Measurements from ENCODE around the gene EDARADD.

The EDARADD gene

DNA sequence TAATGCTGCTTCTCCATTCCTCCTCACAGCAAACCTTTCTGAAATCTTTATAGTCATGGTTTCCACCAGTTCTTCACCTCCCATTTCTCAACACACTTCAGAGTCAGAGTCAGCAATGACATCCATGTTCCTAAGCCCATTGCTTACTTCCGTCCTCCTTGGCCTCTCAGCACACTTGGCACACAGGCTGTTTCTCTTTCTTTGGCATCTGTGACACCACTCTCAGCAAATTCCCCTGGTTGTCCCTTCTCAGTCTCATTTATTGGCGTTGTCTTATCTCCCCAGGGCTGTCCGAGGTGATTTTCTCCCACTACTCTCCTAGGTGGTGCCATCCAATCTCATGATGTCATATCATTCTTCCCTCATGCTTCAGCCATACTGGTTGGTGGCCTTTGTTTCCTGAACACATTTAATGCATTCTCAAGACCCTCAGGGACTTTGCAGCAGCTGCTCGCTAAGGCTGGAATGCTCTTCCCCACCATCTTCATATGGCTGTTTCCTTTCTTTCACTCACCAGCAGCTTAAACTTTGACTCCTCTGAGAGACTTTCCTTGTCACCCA is 126.4 kb downstream of the EDARADD start:
- no peak for DNase-seq

DNA sequence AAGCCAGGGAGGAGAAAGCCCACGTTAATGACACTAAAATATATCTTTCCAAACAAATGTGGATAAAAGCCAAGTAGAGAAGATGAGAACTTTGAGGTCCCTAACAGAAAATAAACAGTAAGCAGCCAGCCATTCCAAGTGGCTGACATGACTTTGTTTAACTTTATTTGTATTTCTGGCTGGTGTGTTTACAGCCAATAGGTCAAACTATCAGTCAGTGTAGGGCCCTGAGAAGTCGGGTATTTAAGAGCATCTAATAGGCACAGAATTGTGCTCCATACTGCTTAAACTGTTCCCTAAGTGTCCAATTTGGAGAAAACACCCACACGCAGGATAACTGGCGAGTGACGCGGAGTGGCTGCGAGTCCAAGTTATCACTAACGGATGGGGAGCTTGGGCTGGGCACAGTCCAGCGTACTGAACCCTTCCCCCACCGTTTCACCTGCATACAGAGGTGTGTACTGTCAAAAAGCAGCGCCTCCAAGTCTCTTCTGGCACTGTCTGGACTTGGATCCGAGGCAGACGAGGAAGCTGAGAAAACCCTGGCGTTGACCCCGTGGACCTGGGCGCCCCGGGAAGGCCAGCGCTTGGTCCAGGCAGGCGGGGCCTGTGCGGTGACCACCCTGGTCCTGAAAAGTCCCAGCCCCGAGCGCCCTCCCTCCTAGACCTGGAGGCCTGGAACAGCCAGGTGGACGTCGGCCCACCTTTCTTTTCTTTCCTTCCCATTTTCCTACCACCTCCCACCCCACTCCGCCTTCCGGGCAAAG is 129.0 kb downstream of the EDARADD start:
- DNase-seq = peak; percentile 68

- peak; percentile 85 for DNase-seq
Measured at GRCh38 chr1:236523704-236524141, 129.6 kb downstream of the EDARADD start, which contains the start of gene LGALS8. Gene LGALS8 (plus strand): TSS chr1:236523982. CDS start chr1:236526071, 2,089 bp downstream.

DNA sequence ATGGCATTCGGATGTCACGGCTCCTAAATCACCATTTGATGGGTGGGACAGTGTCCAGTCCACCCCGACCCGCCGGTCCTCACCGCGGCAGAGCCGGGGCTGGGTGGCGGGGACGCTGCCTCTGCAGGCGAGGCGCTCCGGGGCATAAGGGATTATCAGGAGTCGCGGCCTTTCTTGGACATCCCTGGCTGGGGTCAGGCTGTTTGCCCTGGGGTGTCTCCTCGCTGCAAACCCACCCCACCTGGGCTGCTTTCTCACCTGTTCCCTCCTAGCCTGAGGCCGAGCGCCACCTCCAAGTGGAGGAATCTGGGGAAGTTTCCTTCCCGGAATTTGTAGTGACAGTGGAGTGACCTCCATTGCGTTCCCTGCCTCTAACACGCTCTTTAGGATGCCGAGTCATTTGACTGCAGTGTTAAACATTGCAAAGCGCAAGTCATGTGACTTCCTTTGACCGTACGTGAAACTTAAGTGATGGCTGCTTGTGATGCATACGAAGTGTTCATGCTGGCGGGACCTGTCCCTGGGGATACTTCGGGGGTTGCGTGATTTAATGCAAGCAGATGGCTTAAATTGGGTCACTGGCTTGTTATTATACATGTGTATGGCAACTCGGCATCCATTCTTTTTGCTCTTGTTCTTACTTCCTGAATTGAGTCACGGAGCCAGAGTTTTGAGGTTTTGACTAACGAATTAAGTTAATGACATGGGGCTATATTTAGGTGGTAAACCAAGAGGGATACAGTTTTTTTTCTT is 130.2 kb downstream of the EDARADD start:
- DNase-seq = peak; percentile 68

- DNase-seq = no peak
Measured at GRCh38 chr1:236524895-236525184, 130.8 kb downstream of the EDARADD start.

GRCh38 chr1:236526079-236526478 is 132.0 kb downstream of the EDARADD start:
- DNase-seq = no peak

- no peak for DNase-seq
Measured at GRCh38 chr1:236530286-236530685, 136.2 kb downstream of the EDARADD start.

DNA sequence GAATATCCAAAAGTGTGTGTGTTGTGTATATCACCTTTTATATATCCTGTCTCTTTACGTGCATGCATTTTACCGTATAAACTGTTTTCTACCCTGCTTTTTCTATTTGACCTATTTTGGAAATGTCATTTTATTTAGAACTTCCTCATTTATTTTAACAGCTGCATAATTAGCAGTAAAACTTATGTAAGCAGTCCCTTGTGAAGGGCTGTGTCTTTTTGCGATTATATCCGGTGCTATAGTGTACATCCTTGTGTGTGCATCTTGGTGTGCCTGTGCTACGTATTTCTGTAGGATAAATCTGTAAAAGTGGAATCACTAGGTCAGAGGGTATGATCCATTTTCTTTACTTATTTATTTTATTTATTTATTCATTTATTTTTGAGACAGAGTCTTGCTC is 136.9 kb downstream of the EDARADD start:
- no peak for DNase-seq

GRCh38 chr1:236532850-236533249 is 138.8 kb downstream of the EDARADD start:
- DNase-seq = no peak

- no peak for DNase-seq
Measured at GRCh38 chr1:236534151-236534651, 140.1 kb downstream of the EDARADD start.

Data from NCI-H146 (cell line).